ENCODE data around the gene CTNNA2.

The CTNNA2 gene

DNA sequence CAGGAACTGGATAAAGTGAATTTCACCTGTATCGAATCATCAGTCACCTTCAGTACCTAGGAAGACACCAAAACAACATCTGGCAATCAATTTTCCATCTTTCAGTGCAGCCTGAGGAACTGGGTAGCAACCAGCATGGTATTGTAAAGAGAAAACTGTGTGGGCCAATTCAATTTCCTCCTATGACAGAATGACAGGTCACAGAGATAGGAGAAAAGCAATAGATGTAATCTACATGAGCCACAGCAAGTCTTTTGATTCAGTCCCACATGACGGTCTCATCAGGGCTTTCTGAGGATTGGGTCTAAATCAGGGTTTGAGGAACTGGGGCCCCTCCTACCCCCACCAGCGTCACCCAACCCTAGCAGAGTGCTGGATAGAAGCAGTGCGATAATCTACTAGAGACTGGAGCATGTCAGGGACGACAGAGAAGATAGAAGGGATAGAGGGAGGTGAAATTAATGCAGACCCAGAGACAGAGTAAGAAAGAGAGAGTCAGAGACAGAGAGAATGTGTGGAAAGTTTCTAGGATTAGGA lies 523.0 kb downstream of the CTNNA2 start:
- no peak for DNase-seq
- in situ Hi-C loops (cut with MboI; ENCODE audit: low pct_unique_long_range_greater_than_20kb, low sequenced_read_pairs), result no loop called here

DNA sequence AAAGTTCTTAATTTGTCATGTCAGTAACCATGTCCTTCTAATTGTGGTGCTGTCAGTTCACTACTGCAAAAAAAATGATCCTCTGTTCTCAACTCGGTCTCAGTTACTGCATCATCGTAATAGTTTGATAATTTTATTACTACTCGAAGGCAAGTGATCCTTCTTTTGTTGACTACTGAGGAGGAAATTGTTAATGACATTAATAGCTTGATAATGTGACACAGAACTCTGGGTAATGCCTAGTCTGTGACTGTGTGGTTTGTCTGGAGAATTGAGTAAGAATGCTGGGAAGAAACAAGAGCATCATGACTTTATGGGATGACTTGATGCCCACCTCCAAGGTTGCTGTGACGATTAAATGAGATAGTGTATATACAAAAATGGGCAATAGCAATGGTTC lies 524.5 kb downstream of the CTNNA2 start:
- in situ Hi-C loops (cut with MboI; ENCODE audit: low pct_unique_long_range_greater_than_20kb, low sequenced_read_pairs), result no loop called here
- DNase-seq, result no peak

DNA sequence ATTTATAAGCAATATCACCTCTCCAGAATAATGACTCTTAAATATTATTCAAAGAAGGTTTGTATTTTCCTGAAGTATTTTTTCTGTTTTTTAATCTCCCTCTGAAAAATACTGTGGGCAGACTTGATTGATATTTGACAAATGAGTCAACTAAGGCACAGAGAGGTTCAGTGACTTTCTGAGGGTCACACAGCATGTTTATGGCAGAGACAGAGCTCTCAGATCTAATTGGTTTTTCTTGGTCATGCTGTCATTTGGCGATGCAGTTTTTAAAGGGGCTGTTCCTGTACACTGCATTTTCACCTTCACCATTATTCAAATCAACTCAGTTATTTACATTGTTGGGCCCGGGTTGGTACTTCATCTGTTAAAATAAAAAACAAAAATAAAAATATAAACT lies 527.4 kb downstream of the CTNNA2 start:
- no peak for DNase-seq
- in situ Hi-C loops (cut with MboI; ENCODE audit: low pct_unique_long_range_greater_than_20kb, low sequenced_read_pairs), result no loop called here

DNA sequence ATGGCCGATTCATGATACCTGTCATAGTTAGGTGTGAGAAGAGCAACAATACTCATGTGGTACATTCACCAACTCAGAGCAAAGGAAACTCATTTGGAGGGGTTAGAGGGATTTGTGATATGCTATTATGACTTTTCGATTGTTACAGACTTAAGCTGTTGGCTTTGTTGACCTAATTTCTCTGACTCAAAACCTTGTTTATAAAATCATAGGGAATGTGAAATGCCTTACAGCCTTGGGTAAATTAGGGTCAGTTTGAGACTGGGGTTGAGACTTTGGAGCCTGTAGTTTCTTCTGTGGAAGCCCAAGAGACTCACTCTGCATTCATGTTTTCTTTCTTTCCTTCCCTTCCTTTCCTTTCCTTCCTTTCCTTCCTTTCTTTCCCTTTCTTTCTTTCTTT lies 529.8 kb downstream of the CTNNA2 start:
- DNase-seq, result no peak
- in situ Hi-C loops (cut with MboI; ENCODE audit: low pct_unique_long_range_greater_than_20kb, low sequenced_read_pairs), result no loop called here

DNA sequence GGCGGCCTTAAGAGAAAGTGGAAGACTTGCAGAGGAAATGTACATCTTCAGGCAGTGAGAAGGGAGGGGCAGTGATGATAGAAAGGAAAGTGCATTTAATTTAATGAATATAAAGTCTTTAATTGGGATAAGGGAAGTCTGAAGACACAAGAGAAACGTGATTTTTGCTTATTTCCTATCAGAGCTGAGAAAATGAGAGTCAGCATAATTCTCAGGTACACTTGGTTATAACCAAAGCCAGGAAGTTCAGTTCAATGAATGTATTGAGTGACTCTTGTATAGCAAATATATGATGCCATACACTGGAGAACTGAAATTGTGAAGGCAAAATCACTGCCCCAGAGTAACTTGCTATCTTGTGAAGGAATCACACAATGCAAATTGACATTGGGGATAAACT lies 535.4 kb downstream of the CTNNA2 start:
- in situ Hi-C loops (cut with MboI; ENCODE audit: low pct_unique_long_range_greater_than_20kb, low sequenced_read_pairs), result no loop called here
- DNase-seq, result no peak

DNA sequence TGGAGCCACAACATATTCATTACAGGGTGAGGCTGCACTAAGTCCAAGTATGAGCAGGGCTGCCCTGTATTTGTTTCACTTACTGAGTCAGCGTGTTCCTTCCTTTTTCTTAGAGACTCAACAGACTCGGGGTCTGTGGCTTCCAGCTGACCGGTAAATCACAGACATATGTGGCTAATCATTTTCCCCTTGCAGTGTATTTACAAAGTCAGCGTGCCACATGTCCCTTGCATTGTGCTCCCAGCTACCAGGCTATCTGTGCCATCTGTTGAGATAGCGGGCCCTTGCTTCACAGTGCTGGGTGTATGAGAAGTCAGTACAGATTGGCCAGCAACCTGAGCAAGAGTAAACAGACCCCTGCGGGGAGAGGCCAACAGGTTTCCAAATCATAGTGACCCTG lies 537.4 kb downstream of the CTNNA2 start:
- in situ Hi-C loops (cut with MboI; ENCODE audit: low pct_unique_long_range_greater_than_20kb, low sequenced_read_pairs), result no loop called here
- DNase-seq, result no peak

DNA sequence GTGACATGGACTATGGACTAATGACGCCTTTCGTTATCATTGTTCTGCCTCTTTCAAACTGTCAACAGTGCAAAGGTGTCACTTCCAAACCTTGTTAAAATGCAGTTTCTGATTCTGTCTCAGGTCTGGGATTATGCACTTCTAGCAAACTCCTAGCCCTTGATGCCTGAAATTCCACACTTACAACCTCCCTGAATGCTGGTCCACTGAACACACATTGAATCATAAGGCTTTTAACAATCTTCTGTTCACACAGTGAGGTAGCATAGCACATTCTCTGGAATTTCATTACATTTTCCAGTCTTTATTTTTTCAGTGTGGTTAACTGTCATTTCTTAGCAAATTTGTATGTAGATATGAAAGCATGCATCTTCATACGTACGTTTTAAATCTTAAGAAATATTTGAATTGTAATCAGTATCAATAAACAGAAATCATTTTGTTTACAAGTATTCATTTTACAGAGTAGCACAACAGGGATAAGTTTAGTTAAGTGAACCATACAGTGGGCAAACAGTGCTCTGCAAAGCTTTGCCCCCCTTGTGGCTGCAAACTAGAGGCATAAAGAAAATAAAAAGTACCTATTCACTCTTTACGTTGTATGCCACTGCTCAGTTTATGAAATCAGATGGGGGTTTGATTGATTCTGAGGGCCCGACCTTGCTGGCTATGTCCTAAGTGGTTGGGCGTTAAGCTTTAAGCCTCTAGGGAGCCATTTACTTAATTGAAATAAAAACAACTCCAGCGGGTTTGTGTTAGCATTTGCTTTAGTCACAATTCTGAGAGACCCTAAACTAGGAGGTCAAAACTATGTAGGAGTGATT lies 540.9 kb downstream of the CTNNA2 start:
- in situ Hi-C loops (cut with MboI; ENCODE audit: low pct_unique_long_range_greater_than_20kb, low sequenced_read_pairs), result no loop called here
- DNase-seq, result no peak

DNA sequence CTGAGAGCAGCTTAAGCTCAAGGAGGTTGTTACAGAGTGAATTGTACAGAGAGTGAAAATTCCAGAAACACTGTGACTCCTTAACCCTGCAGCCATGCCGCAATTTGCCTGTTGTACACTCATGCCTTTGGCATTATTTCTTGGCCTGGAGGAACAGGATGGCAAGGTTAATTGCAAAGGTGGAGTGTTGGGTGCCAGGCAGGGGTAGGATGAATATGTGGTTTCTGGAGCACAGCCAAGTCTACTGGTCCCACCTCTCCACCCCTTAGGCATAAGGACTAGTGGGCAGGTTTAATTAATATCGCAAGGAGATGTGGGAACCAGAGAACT lies 541.5 kb downstream of the CTNNA2 start:
- in situ Hi-C loops (cut with MboI; ENCODE audit: low pct_unique_long_range_greater_than_20kb, low sequenced_read_pairs), result no loop called here
- DNase-seq, result no peak

DNA sequence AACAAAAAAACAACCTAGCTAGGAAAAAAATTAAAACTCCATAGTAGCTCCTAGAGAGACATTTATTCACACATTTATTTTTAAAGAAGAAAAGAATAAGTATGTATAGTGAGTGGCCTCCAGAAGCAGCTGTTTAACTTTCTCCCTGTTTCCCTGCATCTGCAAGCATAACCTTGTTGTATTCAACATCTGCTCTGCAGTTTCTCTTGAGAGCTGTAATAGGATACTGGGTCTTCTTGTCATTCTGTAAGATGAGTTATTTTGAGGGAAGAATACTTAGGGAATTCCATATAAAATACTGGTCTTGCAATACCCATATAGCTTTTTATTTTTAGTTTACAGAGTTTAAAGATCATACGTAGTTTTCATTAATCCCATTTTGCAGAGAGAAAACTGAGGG lies 545.1 kb downstream of the CTNNA2 start:
- no peak for DNase-seq
- in situ Hi-C loops (cut with MboI; ENCODE audit: low pct_unique_long_range_greater_than_20kb, low sequenced_read_pairs), result no loop called here

DNA sequence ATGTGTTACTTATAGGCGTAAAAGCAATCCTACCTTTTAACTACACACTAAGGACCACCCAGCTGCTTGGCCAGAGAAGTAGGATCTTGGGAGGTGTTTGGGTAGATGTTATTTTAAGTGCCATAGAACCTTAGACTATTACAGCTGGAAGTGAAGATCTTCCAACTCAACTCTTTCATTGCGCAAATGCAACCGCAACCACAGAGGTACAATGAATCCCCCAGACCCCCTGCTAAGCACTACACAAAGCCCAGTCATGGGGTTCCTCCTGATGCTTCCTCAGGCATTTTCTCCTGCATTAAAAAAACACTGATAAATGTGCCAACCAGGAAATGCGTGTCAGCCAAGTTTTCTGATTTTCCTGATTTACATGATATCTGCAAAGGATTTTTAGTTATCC lies 545.7 kb downstream of the CTNNA2 start:
- in situ Hi-C loops (cut with MboI; ENCODE audit: low pct_unique_long_range_greater_than_20kb, low sequenced_read_pairs), result no loop called here
- DNase-seq, result no peak

DNA sequence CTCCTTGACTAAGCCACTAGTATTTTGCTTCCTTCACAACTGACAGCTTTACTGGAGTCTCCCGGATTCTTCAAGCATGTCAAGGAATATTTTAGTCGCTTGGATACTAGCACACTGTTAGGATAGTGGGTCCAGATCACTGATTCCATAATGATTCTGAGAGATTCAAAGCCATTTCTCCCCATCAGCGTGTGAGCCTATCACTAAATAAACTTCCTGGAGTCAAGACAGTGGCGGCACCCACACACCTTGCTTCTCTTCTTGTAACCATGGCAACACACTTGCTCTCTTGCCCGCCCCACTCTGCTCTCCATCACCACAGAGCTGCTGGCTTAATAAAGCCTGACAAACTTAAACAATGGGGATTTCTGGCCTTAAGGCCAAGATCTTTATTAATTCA lies 546.6 kb downstream of the CTNNA2 start:
- in situ Hi-C loops (cut with MboI; ENCODE audit: low pct_unique_long_range_greater_than_20kb, low sequenced_read_pairs), result no loop called here
- no peak for DNase-seq

DNA sequence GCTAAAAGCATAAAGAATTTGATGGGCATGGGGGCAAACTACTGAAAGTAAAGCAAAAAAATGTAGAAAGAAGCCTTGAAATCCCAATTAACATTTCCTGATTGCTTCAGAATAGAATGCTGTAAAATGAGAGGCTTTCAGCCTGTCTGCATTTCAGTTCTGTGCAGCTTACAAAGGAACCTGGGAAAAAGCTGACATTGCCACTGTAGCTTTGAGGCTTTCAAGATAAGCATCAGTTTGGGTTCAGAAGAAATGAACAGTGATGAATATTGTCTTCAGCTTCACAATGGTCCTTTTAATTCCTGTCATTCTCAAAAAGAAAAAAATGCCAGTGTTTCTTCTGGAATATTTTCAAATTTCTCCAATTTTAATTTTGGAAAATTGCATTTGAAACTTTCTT lies 549.0 kb downstream of the CTNNA2 start:
- DNase-seq, result no peak
- in situ Hi-C loops (cut with MboI; ENCODE audit: low pct_unique_long_range_greater_than_20kb, low sequenced_read_pairs), result no loop called here

DNA sequence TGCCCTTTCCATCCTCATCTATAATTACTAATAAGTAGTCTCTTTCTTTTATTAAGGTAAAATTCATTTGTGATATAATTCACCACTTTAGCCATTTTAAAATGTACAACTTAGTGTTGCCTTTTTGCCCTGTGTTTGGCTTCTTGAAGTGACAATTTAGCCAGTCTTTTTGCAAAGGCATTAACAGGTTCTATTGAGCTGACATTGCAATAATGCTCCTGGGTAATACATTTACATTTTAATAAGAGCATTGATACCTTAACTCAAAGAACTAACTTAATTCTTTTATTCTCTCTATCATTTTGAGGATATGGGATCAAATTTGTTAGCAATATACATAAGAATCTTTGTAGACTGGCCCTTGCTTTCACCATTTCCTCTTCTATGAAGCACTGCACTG lies 549.4 kb downstream of the CTNNA2 start:
- in situ Hi-C loops (cut with MboI; ENCODE audit: low pct_unique_long_range_greater_than_20kb, low sequenced_read_pairs), result no loop called here
- DNase-seq, result no peak

DNA sequence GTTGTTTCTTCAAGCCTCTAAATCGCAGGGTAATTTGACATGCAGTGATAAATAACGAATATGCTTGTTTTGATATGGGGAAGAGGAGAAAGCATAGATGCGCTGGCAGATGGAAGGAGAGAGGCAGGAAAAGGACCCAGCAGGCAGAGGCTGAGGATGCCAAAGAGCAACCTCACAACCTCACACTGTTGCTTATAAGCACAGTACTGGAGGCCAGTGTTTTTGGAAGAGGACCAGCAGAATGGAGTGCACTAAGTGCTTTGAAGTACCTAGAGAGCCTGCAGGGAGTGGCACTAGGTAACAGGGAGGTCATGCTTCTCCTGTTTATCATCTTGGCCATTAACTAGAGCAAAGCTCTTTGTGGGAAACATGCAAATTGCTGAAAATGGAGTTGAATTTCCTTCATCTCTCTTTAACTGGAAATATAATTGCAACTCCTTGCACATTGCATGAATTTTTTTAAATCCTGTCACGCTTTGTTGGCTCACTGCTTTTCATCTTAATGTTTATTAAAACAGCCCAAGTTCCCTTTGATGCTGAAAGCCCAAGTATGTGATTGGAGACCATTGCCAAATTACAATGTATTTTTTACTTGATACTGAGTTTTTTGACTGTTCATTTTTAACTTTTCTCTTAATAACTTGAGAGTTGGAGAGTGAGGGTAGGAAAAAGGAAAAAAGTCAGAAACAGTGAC lies 555.3 kb downstream of the CTNNA2 start:
- in situ Hi-C loops (cut with MboI; ENCODE audit: low pct_unique_long_range_greater_than_20kb, low sequenced_read_pairs), result no loop called here
- no peak for DNase-seq

DNA sequence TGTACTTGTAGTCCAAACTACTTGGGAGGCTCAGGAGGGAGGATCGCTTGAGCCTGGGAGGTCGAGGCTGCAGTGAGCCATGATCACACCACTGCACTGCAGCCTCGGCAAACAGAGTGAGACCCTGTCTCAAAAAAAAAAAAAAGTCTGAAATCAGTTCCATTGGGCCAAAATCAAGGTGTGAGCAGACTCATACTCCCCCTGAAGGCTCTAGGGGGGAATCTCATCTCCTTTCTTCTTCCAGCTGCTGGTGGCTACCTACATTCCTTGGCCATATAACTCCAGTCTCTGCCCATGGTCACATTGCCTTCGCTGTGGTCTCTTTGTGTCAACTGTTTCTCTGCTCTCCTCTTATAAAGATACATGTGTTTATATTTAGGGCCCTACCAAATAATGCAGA lies 557.7 kb downstream of the CTNNA2 start:
- no peak for DNase-seq
- in situ Hi-C loops (cut with MboI; ENCODE audit: low pct_unique_long_range_greater_than_20kb, low sequenced_read_pairs), result no loop called here

DNA sequence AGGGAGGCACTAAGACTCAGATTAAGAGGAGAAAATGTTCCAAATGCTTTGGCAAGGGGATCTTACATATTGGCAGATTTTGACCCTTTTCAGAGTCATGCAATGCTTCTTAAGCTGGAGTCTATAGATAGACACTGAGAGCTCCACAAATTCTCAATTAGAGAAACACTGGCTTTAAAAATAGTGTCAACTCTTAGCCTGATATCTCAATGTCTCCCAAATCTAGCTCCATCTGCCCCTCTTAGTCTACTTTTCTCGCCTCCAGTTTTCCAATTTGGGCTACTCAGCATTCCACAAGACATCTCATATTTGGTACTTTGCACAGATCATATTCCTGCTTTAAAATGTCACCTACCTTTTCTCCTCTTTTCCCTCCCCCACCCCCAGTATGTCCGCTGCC lies 559.1 kb downstream of the CTNNA2 start:
- in situ Hi-C loops (cut with MboI; ENCODE audit: low pct_unique_long_range_greater_than_20kb, low sequenced_read_pairs), result no loop called here
- DNase-seq, result no peak

DNA sequence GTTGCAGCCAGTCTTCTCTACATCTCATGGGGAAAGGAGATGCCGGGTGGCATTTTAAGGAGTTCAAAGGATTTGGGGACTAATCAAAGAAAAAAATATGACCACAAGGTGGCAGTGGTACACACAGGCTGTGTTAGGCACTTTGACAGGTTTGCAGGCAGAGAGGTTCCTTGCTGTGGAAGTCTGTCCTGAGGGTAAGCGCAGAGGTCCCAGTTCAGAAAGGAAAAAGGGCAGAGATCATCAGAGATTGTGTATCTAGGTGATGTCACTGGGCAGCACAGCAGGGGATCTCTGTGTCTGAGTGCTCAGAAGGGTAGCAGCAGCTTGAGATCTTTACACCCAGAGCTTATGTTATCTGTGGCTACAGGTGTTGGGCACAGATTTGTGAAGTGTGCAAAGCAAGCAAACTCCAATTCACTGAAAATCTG lies 560.3 kb downstream of the CTNNA2 start:
- peak; percentile 60 for DNase-seq
- in situ Hi-C loops (cut with MboI; ENCODE audit: low pct_unique_long_range_greater_than_20kb, low sequenced_read_pairs), result no loop called here

DNA sequence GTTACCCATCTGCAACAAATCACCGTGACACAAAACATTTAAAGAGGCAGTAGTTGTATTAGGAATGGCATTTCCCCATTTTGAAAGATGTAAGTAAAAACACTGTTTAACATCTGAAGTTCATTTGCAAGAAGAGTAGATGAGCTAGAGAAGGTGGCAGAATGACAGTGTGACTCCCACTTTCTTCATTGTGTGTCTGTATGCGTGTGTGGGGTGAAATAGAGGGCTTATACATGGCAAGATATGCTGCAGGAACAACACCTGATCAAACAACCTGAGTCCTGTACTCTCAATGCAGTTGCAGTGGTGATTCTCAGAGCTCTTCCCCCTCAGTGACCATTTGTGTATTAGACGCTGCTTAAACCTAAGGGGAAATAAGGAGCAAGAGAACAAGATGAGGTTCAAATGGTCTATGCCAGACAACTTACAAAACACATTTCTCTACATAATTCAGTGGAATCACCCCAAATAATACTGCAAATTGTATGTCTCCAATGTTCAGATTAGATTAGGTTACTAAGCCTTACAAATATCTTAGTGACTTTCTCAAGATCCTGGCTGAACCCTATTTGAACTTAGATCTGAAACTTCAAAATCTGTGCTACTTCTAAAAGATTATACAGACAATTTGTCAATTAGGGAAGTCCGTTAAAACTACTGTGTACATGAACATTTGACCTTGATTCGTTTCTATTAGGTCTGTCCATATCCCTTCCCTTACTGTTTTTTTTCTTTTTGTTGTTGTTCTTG lies 561.6 kb downstream of the CTNNA2 start:
- DNase-seq, result no peak
- in situ Hi-C loops (cut with MboI; ENCODE audit: low pct_unique_long_range_greater_than_20kb, low sequenced_read_pairs), result no loop called here

DNA sequence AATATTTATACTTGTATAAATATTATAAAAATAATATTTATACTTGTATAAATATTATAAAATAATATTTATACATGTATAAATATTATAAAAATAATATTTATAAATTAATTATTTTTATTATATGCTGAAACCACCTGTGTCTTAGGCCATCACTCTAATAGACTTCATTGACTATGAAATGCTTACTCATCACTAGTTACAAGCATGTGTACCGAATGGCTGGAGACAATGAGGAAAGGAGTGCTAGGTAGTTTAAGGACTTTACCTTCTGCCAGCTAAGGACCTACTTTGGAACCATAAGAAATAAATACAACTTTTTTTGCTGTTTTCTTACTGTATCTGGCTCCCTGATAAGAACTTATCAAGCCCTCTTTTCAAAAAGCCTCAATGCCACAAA lies 562.9 kb downstream of the CTNNA2 start:
- in situ Hi-C loops (cut with MboI; ENCODE audit: low pct_unique_long_range_greater_than_20kb, low sequenced_read_pairs), result no loop called here

More for the DNA sequence above, 562.9 kb downstream of the CTNNA2 start:
- DNase-seq, result no peak
